22Rv1 (cell line): ENCODE results near the gene CCDC85B.

Source experiments
- CTCF ChIP-seq: fragments of 450-650 bp; IDR thresholded peaks from 2 replicates; pipeline ENCODE4 v1.5.1; 2017; ENCODE audit warnings: mild to moderate bottlenecking
- ZFX ChIP-seq: fragments of 450-650 bp; IDR thresholded peaks from 2 replicates; pipeline ENCODE4 v1.6.1; 2017; ENCODE audit warnings: antibody characterized with exemption, borderline replicate concordance

GRCh38 chr11:65858681-65859087 is 31.8 kb upstream of the CCDC85B start:
- TF ChIP-seq CTCF, result no peak
- no peak for TF ChIP-seq ZFX
